Right lobe of liver (tissue), 4 donors: ENCODE data around the gene VPS37C.

ENCODE experiments used
- CTCF ChIP-seq, 4 donors: fragments of 200-600 bp in 3 of 4; fragments of 450-650 bp in 1 of 4; IDR thresholded peaks; one replicate each; pipeline versions ENCODE4 v1.5.1 to v1.8.0; 2016 to 2022; ENCODE audit warnings: antibody characterized with exemption in 4 of 4, mild to moderate bottlenecking in 2 of 4
- POLR2A ChIP-seq: fragments of 450-650 bp; IDR thresholded peaks from one replicate; pipeline ENCODE4 v1.6.1; 2017; ENCODE audit warnings: antibody characterized with exemption, mild to moderate bottlenecking
- donor health status: DM: no; HTN: no; CAD: no.
- donor health status: DM: no; HTN: no; CAD: no.
- donor health status: DM: no; HTN: yes; CAD: no.

DNA sequence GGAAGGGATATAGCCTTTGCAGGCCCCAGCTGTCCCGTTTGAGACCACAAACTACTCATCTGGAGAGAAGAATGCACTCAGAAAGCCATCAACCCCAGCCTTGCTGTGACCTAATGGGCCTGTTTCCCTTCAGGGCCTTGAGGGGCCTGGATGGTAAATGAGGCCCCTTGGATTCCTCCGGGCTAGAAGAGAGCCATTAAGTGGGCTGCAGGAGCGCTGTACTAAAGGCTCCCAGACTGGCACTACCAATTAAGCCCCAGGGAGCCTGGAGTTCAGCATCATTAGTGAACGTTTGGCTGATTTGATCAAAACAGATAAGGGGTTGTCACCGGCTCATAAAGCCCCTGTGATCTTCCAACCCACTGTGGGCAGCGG is 35.9 kb downstream of the VPS37C start:
- TF ChIP-seq POLR2A (no peak), CTCF (IDR thresholded peaks at IDR 0.05) (no peak)
